ENCODE measurements around the gene ZNF765. TPM values are rescaled to one million over a fixed set of nuclear protein-coding genes. Genes with fewer than 3 reads are reported as not detected.
"Not testable (repeated sequence)": the region's sequence is repeated elsewhere in the genome, so short reads cannot be mapped to it uniquely, and the experiment has no call there.

ZNF765 gene
- 1 to 10 TPM; 1.6 to 3.2 TPM for polyA plus RNA-seq

DNA sequence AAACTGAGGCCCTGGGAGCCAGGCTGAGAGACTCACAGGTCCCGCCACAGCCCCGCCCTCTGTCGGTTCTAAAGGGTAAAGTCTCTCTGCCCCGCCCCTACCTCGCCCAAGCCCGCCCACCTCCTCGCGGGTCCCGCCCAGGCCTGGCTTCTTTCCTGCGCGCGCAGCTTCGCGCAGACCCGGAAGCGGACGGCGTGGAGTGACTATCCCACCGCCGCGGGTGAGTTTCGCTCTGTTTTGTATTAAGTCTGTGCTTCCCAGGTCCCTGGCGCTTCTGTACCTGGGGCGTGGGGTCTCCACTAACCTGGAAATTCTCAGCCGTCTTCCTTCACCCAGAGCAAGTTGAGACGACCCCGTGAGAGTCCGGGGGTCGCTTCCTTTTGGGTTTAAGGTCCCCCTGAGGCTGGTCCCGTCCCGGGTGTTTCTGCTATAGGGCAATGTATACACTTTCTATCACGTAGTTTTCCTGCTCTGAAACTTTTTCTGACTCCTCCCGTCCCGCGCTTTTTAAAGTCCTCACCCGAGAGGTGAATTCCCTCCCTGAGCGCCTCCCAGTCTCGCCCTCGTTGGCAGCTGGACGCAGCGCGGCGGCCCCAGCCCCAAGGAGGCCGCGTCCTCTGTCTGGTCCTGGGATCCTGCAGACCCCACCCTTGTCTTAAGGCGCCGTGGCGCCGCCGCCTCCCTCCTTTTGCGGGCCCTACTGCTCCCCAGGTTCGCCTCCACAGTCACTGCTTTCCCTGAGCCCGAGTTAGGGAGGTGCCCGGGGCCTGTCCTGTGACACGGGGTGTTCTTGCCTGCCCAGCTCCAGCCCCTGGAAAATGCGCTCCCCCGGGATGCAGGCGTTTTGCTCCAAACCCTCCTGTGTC is at the start of gene ZNF765:
TSS of gene ZNF765 (plus strand) at position 176 of the 866 bp plus-strand sequence. CDS start 2,867 bp downstream, outside the sequence.
- Histone ChIP-seq H3K4me3 (ENCODE audit: low read depth in 1 of 2, low read length in 2 of 2) (peak within 1 kb of the TSS; percentile 53 to 81), H3K9me3 (ENCODE audit: control insufficient read depth in 2 of 2, insufficient read depth in 1 of 2, low read depth in 1 of 2, low read length in 1 of 2) (peaks cover 2 to 3% of the 10 kb centered on the region in 2 donors), H3K27ac (ENCODE audit: low read depth in 2 of 2, low read length in 1 of 2) (peak within 1 kb of the TSS; percentile 77 to 85), H3K4me1 (ENCODE audit: control insufficient read depth in 2 of 2, insufficient read depth in 2 of 2, low read length in 1 of 2) (peaks cover 0 to 3% of the 10 kb centered on the region in 2 donors), H3K36me3 (ENCODE audit: control insufficient read depth in 2 of 2, insufficient read depth in 2 of 2, low read length in 1 of 2) (peaks cover 0 to 2% of the 10 kb centered on the region in 2 donors), H3K27me3 (ENCODE audit: control insufficient read depth in 1 of 2, insufficient read depth in 2 of 2, low read length in 2 of 2) (no peaks in the 10 kb centered on the region)
- WGBS, 2 donors: 0 to 1% methylated on average over 58 of the region's 58 CpGs

GRCh38 chr19:53355739-53356138 is 39.2 kb upstream of the ZNF765 start:
- Histone ChIP-seq H3K27ac (ENCODE audit: low read depth in 2 of 2, low read length in 1 of 2) (no peak overlapping the region), H3K4me1 (ENCODE audit: control insufficient read depth in 2 of 2, insufficient read depth in 2 of 2, low read length in 1 of 2) (no peaks in the 10 kb centered on the region), H3K9me3 (ENCODE audit: control insufficient read depth in 2 of 2, insufficient read depth in 1 of 2, low read depth in 1 of 2, low read length in 1 of 2) (peaks cover 18 to 21% of the 10 kb centered on the region in 2 donors), H3K4me3 (ENCODE audit: low read depth in 1 of 2, low read length in 2 of 2) (no peak overlapping the region), H3K27me3 (ENCODE audit: control insufficient read depth in 1 of 2, insufficient read depth in 2 of 2, low read length in 2 of 2) (no peaks in the 10 kb centered on the region), H3K36me3 (ENCODE audit: control insufficient read depth in 2 of 2, insufficient read depth in 2 of 2, low read length in 1 of 2) (peaks cover 3 to 7% of the 10 kb centered on the region in 2 donors)
- WGBS, 2 donors: 99 to 100% methylated on average over 1 of the region's 1 CpG

DNA sequence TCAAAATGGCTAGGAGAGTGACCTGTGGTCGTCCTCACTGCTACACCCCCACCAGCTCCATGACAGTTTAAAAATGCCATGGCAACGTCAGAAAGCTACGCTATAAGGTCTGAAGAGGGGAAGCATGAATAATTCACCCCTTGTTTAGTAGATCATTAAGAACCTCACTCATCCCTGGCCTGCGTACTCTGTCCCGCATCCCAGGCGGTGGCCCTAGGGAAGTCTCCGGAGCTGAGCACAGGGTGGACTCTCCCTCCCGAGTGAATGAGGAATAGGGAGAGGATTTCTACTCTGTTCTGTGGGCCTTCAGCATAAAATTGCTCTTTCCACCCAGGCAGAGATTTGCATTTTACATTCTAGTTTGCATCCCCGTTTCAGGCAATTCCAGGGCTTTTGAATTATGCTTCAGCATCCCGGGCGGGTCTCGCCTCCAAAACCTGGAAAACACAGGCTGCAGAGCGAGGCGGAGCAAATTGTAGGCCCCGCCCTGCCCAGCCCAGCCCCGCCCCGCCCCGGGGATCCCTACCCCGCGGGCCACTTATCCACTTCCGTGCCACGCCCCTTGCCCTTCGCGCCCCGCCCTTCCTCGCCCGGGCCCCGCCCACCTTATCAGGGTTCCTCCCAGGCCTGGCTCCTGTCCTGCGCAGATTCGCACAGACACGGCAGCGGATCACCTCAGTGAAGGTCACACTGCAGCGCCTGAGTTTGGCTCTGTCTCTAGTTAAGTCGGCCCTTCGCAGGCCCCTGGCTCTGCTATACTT is 36.9 kb upstream of the ZNF765 start:
- peaks cover 18% of the 10 kb centered on the region in 2 donors for H3K9me3 ChIP-seq (ENCODE audit: control insufficient read depth in 2 of 2, insufficient read depth in 1 of 2, low read depth in 1 of 2, low read length in 1 of 2)
- no peaks in the 10 kb centered on the region for H3K4me1 ChIP-seq (ENCODE audit: control insufficient read depth in 2 of 2, insufficient read depth in 2 of 2, low read length in 1 of 2)
- no peaks in the 10 kb centered on the region for H3K27me3 ChIP-seq (ENCODE audit: control insufficient read depth in 1 of 2, insufficient read depth in 2 of 2, low read length in 2 of 2)
- no peak overlapping the region for H3K27ac ChIP-seq (ENCODE audit: low read depth in 2 of 2, low read length in 1 of 2)
- 60 to 65% methylated on average over 35 of the region's 35 CpGs for WGBS, 2 donors
- no peak overlapping the region for H3K4me3 ChIP-seq (ENCODE audit: low read depth in 1 of 2, low read length in 2 of 2)
- no peaks in the 10 kb centered on the region for H3K36me3 ChIP-seq (ENCODE audit: control insufficient read depth in 2 of 2, insufficient read depth in 2 of 2, low read length in 1 of 2)

GRCh38 chr19:53360056-53360455 is 34.9 kb upstream of the ZNF765 start:
- not testable (repeated sequence) for H3K27me3 ChIP-seq (ENCODE audit: control insufficient read depth in 1 of 2, insufficient read depth in 2 of 2, low read length in 2 of 2); H3K4me3 ChIP-seq (ENCODE audit: low read depth in 1 of 2, low read length in 2 of 2); H3K4me1 ChIP-seq (ENCODE audit: control insufficient read depth in 2 of 2, insufficient read depth in 2 of 2, low read length in 1 of 2); H3K27ac ChIP-seq (ENCODE audit: low read depth in 2 of 2, low read length in 1 of 2); H3K36me3 ChIP-seq (ENCODE audit: control insufficient read depth in 2 of 2, insufficient read depth in 2 of 2, low read length in 1 of 2)
- 79 to 92% methylated on average over 7 to 10 of the region's 10 CpGs for WGBS, 2 donors
- peaks cover 15 to 18% of the 10 kb centered on the region in 2 donors for H3K9me3 ChIP-seq (ENCODE audit: control insufficient read depth in 2 of 2, insufficient read depth in 1 of 2, low read depth in 1 of 2, low read length in 1 of 2)

- WGBS, 2 donors: 4% methylated on average over 45 of the region's 45 CpGs
- H3K36me3 ChIP-seq (ENCODE audit: control insufficient read depth in 2 of 2, insufficient read depth in 2 of 2, low read length in 1 of 2): no peaks in the 10 kb centered on the region
- H3K27me3 ChIP-seq (ENCODE audit: control insufficient read depth in 1 of 2, insufficient read depth in 2 of 2, low read length in 2 of 2): no peaks in the 10 kb centered on the region
- peak within 1 kb of the TSS; percentile 65 to 87 for H3K4me3 ChIP-seq (ENCODE audit: low read depth in 1 of 2, low read length in 2 of 2)
- H3K4me1 ChIP-seq (ENCODE audit: control insufficient read depth in 2 of 2, insufficient read depth in 2 of 2, low read length in 1 of 2): no peaks in the 10 kb centered on the region
- peak within 1 kb of the TSS; percentile 78 to 87 for H3K27ac ChIP-seq (ENCODE audit: low read depth in 2 of 2, low read length in 1 of 2)
- no peaks in the 10 kb centered on the region for H3K9me3 ChIP-seq (ENCODE audit: control insufficient read depth in 2 of 2, insufficient read depth in 1 of 2, low read depth in 1 of 2, low read length in 1 of 2)
These were observed 29.6 kb upstream of the ZNF765 start, which contains the start of gene ZNF525 for GRCh38 chr19:53365134-53365898. ZNF525 (plus strand) TSS chr19:53365705; CDS start chr19:53372282, 6,577 bp downstream.

- Histone ChIP-seq H3K4me3 (ENCODE audit: low read depth in 1 of 2, low read length in 2 of 2) (peak overlapping the region; percentile 65 to 87), H3K4me1 (ENCODE audit: control insufficient read depth in 2 of 2, insufficient read depth in 2 of 2, low read length in 1 of 2) (no peaks in the 10 kb centered on the region), H3K36me3 (ENCODE audit: control insufficient read depth in 2 of 2, insufficient read depth in 2 of 2, low read length in 1 of 2) (no peaks in the 10 kb centered on the region), H3K9me3 (ENCODE audit: control insufficient read depth in 2 of 2, insufficient read depth in 1 of 2, low read depth in 1 of 2, low read length in 1 of 2) (peaks cover 0 to 3% of the 10 kb centered on the region in 2 donors), H3K27me3 (ENCODE audit: control insufficient read depth in 1 of 2, insufficient read depth in 2 of 2, low read length in 2 of 2) (no peaks in the 10 kb centered on the region), H3K27ac (ENCODE audit: low read depth in 2 of 2, low read length in 1 of 2) (peak overlapping the region; percentile 78 to 87)
- WGBS, 2 donors: 0 to 1% methylated on average over 22 to 32 of the region's 32 CpGs
These were observed 29.0 kb upstream of the ZNF765 start for GRCh38 chr19:53365899-53366493.

GRCh38 chr19:53372196-53372595 is 22.8 kb upstream of the ZNF765 start:
- H3K9me3 ChIP-seq (ENCODE audit: control insufficient read depth in 2 of 2, insufficient read depth in 1 of 2, low read depth in 1 of 2, low read length in 1 of 2): peaks cover 0 to 21% of the 10 kb centered on the region in 2 donors
- no peak overlapping the region for H3K4me3 ChIP-seq (ENCODE audit: low read depth in 1 of 2, low read length in 2 of 2)
- no peaks in the 10 kb centered on the region for H3K4me1 ChIP-seq (ENCODE audit: control insufficient read depth in 2 of 2, insufficient read depth in 2 of 2, low read length in 1 of 2)
- WGBS, 2 donors: 91 to 96% methylated on average over 4 of the region's 4 CpGs
- H3K27ac ChIP-seq (ENCODE audit: low read depth in 2 of 2, low read length in 1 of 2): no peak overlapping the region
- no peaks in the 10 kb centered on the region for H3K27me3 ChIP-seq (ENCODE audit: control insufficient read depth in 1 of 2, insufficient read depth in 2 of 2, low read length in 2 of 2)
- H3K36me3 ChIP-seq (ENCODE audit: control insufficient read depth in 2 of 2, insufficient read depth in 2 of 2, low read length in 1 of 2): peaks cover 0 to 13% of the 10 kb centered on the region in 2 donors

DNA sequence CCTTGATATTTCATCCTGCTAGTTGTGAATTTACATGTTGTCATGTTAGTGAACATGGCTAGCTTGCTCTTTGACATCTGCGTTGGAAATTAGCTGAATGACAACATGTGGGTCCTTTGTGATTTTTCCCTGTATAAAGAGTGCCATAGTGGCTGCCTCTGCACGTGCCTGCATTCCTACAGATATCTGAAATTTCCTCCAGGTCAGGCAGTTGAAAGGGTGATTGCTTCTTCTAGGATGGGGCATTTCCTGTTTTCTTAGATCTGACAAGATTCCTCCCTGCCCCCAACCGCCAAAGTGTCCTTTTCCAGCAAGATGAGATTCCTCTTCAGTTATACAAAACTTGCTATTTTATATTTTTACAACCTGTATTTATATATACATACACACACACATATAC is 20.7 kb upstream of the ZNF765 start:
- peaks cover 0 to 33% of the 10 kb centered on the region in 2 donors for H3K9me3 ChIP-seq (ENCODE audit: control insufficient read depth in 2 of 2, insufficient read depth in 1 of 2, low read depth in 1 of 2, low read length in 1 of 2)
- peaks cover 0 to 24% of the 10 kb centered on the region in 2 donors for H3K36me3 ChIP-seq (ENCODE audit: control insufficient read depth in 2 of 2, insufficient read depth in 2 of 2, low read length in 1 of 2)
- 67 to 77% methylated on average over 3 of the region's 3 CpGs for WGBS, 2 donors

GRCh38 chr19:53374743-53375142 is 20.2 kb upstream of the ZNF765 start:
- Histone ChIP-seq H3K36me3 (ENCODE audit: control insufficient read depth in 2 of 2, insufficient read depth in 2 of 2, low read length in 1 of 2) (peaks cover 0 to 26% of the 10 kb centered on the region in 2 donors), H3K4me1 (ENCODE audit: control insufficient read depth in 2 of 2, insufficient read depth in 2 of 2, low read length in 1 of 2) (no peaks in the 10 kb centered on the region), H3K27me3 (ENCODE audit: control insufficient read depth in 1 of 2, insufficient read depth in 2 of 2, low read length in 2 of 2) (no peaks in the 10 kb centered on the region), H3K4me3 (ENCODE audit: low read depth in 1 of 2, low read length in 2 of 2) (no peak overlapping the region), H3K9me3 (ENCODE audit: control insufficient read depth in 2 of 2, insufficient read depth in 1 of 2, low read depth in 1 of 2, low read length in 1 of 2) (peaks cover 0 to 36% of the 10 kb centered on the region in 2 donors), H3K27ac (ENCODE audit: low read depth in 2 of 2, low read length in 1 of 2) (no peak overlapping the region)
- WGBS, 2 donors: 92 to 100% methylated on average over 1 of the region's 1 CpG

More for the DNA sequence above, 20.7 kb upstream of the ZNF765 start:
- Histone ChIP-seq H3K27ac (ENCODE audit: low read depth in 2 of 2, low read length in 1 of 2) (no peak overlapping the region), H3K4me3 (ENCODE audit: low read depth in 1 of 2, low read length in 2 of 2) (no peak overlapping the region), H3K27me3 (ENCODE audit: control insufficient read depth in 1 of 2, insufficient read depth in 2 of 2, low read length in 2 of 2) (no peaks in the 10 kb centered on the region), H3K4me1 (ENCODE audit: control insufficient read depth in 2 of 2, insufficient read depth in 2 of 2, low read length in 1 of 2) (no peaks in the 10 kb centered on the region)

Data from esophagus (tissue), 2 donors.